GM23338 (cell line): ENCODE data around the gene WDR70. TPM values are rescaled to one million over a fixed set of nuclear protein-coding genes. Genes with fewer than 3 reads are reported as not detected.

ENCODE experiments used
- ATAC-seq: fragments of 200-7000 bp; cut with Tn5 transposase; 3 replicates; pipeline ENCODE4 v1.9.1; 2020
- DNase-seq: peaks from one replicate; pipeline ENCODE4 v3.0.0-alpha.2; 2015; ENCODE audit warnings: low spot score
- H2AFZ ChIP-seq: fragments of 200-600 bp; sonication (generic); 2 replicates; pipeline ENCODE4 v1.8.0; 2016; ENCODE audit warnings: antibody characterized with exemption, mild to moderate bottlenecking, moderate library complexity
- H3F3A ChIP-seq: fragments of 200-600 bp; sonication (generic); replicated peaks from 2 replicates; pipeline ENCODE4 v1.8.0; 2017; ENCODE audit warnings: antibody characterized with exemption, mixed run types, low read depth
- H3K27ac ChIP-seq: fragments of 200-600 bp; sonication (generic); 2 replicates; pipeline ENCODE4 v1.6.1; 2016; ENCODE audit warnings: low read depth
- H3K27me3 ChIP-seq: fragments of 200-600 bp; sonication (generic); 2 replicates; pipeline ENCODE4 v1.8.0; 2016; ENCODE audit warnings: mild to moderate bottlenecking, mixed run types, moderate library complexity; ENCODE audit not compliant: insufficient read depth
- H3K36me3 ChIP-seq: fragments of 200-600 bp; sonication (generic); 2 replicates; pipeline ENCODE4 v1.8.0; 2016; ENCODE audit warnings: mild to moderate bottlenecking; ENCODE audit not compliant: insufficient read depth
- H3K4me1 ChIP-seq: fragments of 200-600 bp; sonication (generic); 2 replicates; pipeline ENCODE4 v1.8.0; 2016; ENCODE audit warnings: mild to moderate bottlenecking, moderate library complexity; ENCODE audit not compliant: insufficient read depth
- H3K4me2 ChIP-seq: fragments of 200-600 bp; sonication (generic); 2 replicates; pipeline ENCODE4 v1.7.1; 2017; ENCODE audit warnings: mixed run types
- H3K4me3 ChIP-seq: fragments of 200-600 bp; sonication (generic); 2 replicates; pipeline ENCODE4 v1.6.1; 2016; ENCODE audit warnings: mixed run types
- H3K79me2 ChIP-seq: fragments of 200-600 bp; sonication (generic); replicated peaks from 2 replicates; pipeline ENCODE4 v1.8.0; 2017; ENCODE audit warnings: mild to moderate bottlenecking; ENCODE audit not compliant: insufficient read depth
- H3K9me2 ChIP-seq: fragments of 200-600 bp; sonication (generic); 2 replicates; pipeline ENCODE4 v1.8.0; 2017; ENCODE audit not compliant: insufficient read depth
- H4K20me1 ChIP-seq: fragments of 200-600 bp; sonication (generic); replicated peaks from 2 replicates; pipeline ENCODE4 v1.8.0; 2017; ENCODE audit warnings: mild to moderate bottlenecking; ENCODE audit not compliant: insufficient read depth
- H3K27ac Mint-ChIP-seq: 2 replicates; pipeline ENCODE4 v1.8.0; 2020; ENCODE audit warnings: inconsistent platforms, mild to moderate bottlenecking, moderate library complexity, mixed read lengths
- H3K27me3 Mint-ChIP-seq: 3 replicates; pipeline ENCODE4 v1.8.0; 2022; ENCODE audit warnings: low read depth, mild to moderate bottlenecking, moderate library complexity, mixed read lengths, inconsistent platforms; ENCODE audit not compliant: insufficient read depth, poor library complexity
- H3K36me3 Mint-ChIP-seq: 3 replicates; pipeline ENCODE4 v1.8.0; 2021; ENCODE audit warnings: low read depth, mild to moderate bottlenecking, inconsistent platforms, moderate library complexity, mixed read lengths
- H3K4me1 Mint-ChIP-seq: 3 replicates; pipeline ENCODE4 v1.8.0; 2020; ENCODE audit warnings: mild to moderate bottlenecking, inconsistent platforms, mixed read lengths
- H3K4me3 Mint-ChIP-seq: 3 replicates; pipeline ENCODE4 v1.8.0; 2021; ENCODE audit warnings: moderate library complexity, mild to moderate bottlenecking, inconsistent platforms, mixed read lengths
- H3K9me3 Mint-ChIP-seq: 3 replicates; pipeline ENCODE4 v1.8.0; 2020; ENCODE audit warnings: moderate library complexity, mild to moderate bottlenecking, inconsistent platforms, mixed read lengths
- CREB1 ChIP-seq: fragments of 250-450 bp; sonication (Bioruptor Pico); IDR thresholded peaks from 2 replicates; pipeline ENCODE4 v1.5.0; 2020; ENCODE audit warnings: low read depth, mild to moderate bottlenecking, moderate library complexity
- EZH2 ChIP-seq: fragments of 200-600 bp; sonication (generic); IDR thresholded peaks from one replicate; pipeline ENCODE4 v1.8.0; 2017; ENCODE audit warnings: antibody characterized with exemption, mild to moderate bottlenecking, low read depth; ENCODE audit not compliant: unreplicated experiment
- POLR2AphosphoS5 ChIP-seq: IDR thresholded peaks from 2 replicates; pipeline ENCODE4 v1.6.1; 2016; ENCODE audit warnings: antibody characterized with exemption, low read depth
- STAT1 ChIP-seq: IDR thresholded peaks from one replicate; pipeline ENCODE4 v1.6.1; 2016; ENCODE audit warnings: antibody characterized with exemption; ENCODE audit not compliant: unreplicated experiment
- ZNF114 ChIP-seq: fragments of 250-450 bp; sonication (Bioruptor Pico); IDR thresholded peaks from 2 replicates; pipeline ENCODE4 v1.5.0; 2020; ENCODE audit warnings: mild to moderate bottlenecking, moderate library complexity
- polyA plus RNA-seq: library from polyadenylated mRNA; unstranded; fragments of >200 nt; fragmentation: Nextera tagmentation; extraction: Ambion mirVana; gene quantifications from 2 replicates; pipeline ENCODE4 v1.2.1, GENCODE V29; 2016
- total RNA-seq: library from RNA; depleted of rRNA; stranded (reverse); fragments of >200 nt; shearing (Covaris generic); gene quantifications from 2 replicates; pipeline ENCODE4 v1.2.3, GENCODE V29; 2014
- TF ChIP-seq, protein P1 (sequence below): fragments of 250-450 bp; sonication (Bioruptor Pico); IDR thresholded peaks from 2 replicates; pipeline ENCODE4 v1.5.0; 2020; ENCODE audit warnings: mild to moderate bottlenecking, moderate library complexity

Gene WDR70
- total and polyA plus RNA-seq, 2 experiments from 2014 or later: 34.9 to 86.7 TPM

DNA sequence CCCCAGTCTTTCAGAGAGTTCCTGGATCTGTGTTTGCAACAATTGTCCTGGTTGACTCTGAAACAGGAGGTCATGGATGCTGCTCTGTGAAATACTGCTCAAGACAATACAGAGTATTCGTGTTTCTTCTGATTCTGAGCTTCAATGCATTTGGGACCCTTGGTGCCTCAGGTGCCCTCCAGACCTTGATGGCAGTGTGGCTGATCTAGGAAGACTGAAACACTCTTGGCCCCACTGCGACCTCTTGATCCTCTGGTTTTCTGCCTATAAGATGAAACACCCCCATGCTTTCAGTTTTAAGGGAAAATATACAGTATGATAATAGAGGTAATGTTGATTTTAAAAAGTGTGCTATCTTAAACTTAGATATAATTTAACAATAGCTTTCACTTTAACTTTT lies 393.1 kb downstream of the WDR70 start (continued):
- TF ChIP-seq, protein P1, sequence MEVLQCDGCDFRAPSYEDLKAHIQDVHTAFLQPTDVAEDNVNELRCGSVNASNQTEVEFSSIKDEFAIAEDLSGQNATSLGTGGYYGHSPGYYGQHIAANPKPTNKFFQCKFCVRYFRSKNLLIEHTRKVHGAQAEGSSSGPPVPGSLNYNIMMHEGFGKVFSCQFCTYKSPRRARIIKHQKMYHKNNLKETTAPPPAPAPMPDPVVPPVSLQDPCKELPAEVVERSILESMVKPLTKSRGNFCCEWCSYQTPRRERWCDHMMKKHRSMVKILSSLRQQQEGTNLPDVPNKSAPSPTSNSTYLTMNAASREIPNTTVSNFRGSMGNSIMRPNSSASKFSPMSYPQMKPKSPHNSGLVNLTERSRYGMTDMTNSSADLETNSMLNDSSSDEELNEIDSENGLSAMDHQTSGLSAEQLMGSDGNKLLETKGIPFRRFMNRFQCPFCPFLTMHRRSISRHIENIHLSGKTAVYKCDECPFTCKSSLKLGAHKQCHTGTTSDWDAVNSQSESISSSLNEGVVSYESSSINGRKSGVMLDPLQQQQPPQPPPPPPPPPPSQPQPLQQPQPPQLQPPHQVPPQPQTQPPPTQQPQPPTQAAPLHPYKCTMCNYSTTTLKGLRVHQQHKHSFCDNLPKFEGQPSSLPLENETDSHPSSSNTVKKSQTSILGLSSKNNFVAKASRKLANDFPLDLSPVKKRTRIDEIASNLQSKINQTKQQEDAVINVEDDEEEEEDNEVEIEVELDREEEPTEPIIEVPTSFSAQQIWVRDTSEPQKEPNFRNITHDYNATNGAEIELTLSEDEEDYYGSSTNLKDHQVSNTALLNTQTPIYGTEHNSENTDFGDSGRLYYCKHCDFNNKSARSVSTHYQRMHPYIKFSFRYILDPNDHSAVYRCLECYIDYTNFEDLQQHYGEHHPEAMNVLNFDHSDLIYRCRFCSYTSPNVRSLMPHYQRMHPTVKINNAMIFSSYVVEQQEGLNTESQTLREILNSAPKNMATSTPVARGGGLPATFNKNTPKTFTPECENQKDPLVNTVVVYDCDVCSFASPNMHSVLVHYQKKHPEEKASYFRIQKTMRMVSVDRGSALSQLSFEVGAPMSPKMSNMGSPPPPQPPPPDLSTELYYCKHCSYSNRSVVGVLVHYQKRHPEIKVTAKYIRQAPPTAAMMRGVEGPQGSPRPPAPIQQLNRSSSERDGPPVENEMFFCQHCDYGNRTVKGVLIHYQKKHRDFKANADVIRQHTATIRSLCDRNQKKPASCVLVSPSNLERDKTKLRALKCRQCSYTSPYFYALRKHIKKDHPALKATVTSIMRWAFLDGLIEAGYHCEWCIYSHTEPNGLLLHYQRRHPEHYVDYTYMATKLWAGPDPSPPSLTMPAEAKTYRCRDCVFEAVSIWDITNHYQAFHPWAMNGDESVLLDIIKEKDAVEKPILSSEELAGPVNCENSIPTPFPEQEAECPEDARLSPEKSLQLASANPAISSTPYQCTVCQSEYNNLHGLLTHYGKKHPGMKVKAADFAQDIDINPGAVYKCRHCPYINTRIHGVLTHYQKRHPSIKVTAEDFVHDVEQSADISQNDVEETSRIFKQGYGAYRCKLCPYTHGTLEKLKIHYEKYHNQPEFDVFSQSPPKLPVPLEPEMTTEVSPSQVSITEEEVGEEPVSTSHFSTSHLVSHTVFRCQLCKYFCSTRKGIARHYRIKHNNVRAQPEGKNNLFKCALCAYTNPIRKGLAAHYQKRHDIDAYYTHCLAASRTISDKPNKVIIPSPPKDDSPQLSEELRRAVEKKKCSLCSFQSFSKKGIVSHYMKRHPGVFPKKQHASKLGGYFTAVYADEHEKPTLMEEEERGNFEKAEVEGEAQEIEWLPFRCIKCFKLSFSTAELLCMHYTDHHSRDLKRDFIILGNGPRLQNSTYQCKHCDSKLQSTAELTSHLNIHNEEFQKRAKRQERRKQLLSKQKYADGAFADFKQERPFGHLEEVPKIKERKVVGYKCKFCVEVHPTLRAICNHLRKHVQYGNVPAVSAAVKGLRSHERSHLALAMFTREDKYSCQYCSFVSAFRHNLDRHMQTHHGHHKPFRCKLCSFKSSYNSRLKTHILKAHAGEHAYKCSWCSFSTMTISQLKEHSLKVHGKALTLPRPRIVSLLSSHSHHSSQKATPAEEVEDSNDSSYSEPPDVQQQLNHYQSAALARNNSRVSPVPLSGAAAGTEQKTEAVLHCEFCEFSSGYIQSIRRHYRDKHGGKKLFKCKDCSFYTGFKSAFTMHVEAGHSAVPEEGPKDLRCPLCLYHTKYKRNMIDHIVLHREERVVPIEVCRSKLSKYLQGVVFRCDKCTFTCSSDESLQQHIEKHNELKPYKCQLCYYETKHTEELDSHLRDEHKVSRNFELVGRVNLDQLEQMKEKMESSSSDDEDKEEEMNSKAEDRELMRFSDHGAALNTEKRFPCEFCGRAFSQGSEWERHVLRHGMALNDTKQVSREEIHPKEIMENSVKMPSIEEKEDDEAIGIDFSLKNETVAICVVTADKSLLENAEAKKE (CRISPR knock-in tag): no peak
- no peak for TF ChIP-seq STAT1
- TF ChIP-seq EZH2: no peak

GRCh38 chr5:37773809-37774208 lies 394.7 kb downstream of the WDR70 start:
- H3K4me1 Mint-ChIP-seq: 0 out of 3 replicates have a peak, but pooled peaks cover 2% of the 10 kb centered on the region
- peaks cover 22% of the 10 kb centered on the region for H3K9me3 Mint-ChIP-seq
- no peak overlapping the region for H3K27ac Mint-ChIP-seq
- H3K27me3 Mint-ChIP-seq: peaks cover 2% of the 10 kb centered on the region
- H4K20me1 ChIP-seq: no peaks in the 10 kb centered on the region
- H3K27ac ChIP-seq: no peak overlapping the region
- peaks cover 16% of the 10 kb centered on the region; the same call in 2 of the 3 replicates for H3K36me3 Mint-ChIP-seq
- ATAC-seq (no peak), DNase-seq (no peak)
- H3K4me3 Mint-ChIP-seq: no peak overlapping the region
- no peaks in the 10 kb centered on the region for H3F3A ChIP-seq
- H3K4me2 ChIP-seq: no peak overlapping the region
- no peaks in the 10 kb centered on the region for H3K27me3 ChIP-seq
- peaks cover 4% of the 10 kb centered on the region; the same call in 1 of the 2 replicates for H3K9me2 ChIP-seq
- no peaks in the 10 kb centered on the region for H3K79me2 ChIP-seq
- no peaks in the 10 kb centered on the region for H3K36me3 ChIP-seq
- H3K4me1 ChIP-seq: no peaks in the 10 kb centered on the region
- no peak overlapping the region for H2AFZ ChIP-seq
- H3K4me3 ChIP-seq: no peak overlapping the region
- TF ChIP-seq, protein P1 (CRISPR knock-in tag): no peak
- no peak for TF ChIP-seq EZH2
- no peak for TF ChIP-seq ZNF114 (CRISPR knock-in tag)
- TF ChIP-seq POLR2AphosphoS5: no peak
- no peak for TF ChIP-seq CREB1 (CRISPR knock-in tag)
